MV-4-11 (cell line): ENCODE data around the gene SRSF12.

Source experiments
- DNase-seq: peaks from one replicate; lab custom pipeline; 2025; lab: John Stamatoyannopoulos, UW

Gene SRSF12

DNA sequence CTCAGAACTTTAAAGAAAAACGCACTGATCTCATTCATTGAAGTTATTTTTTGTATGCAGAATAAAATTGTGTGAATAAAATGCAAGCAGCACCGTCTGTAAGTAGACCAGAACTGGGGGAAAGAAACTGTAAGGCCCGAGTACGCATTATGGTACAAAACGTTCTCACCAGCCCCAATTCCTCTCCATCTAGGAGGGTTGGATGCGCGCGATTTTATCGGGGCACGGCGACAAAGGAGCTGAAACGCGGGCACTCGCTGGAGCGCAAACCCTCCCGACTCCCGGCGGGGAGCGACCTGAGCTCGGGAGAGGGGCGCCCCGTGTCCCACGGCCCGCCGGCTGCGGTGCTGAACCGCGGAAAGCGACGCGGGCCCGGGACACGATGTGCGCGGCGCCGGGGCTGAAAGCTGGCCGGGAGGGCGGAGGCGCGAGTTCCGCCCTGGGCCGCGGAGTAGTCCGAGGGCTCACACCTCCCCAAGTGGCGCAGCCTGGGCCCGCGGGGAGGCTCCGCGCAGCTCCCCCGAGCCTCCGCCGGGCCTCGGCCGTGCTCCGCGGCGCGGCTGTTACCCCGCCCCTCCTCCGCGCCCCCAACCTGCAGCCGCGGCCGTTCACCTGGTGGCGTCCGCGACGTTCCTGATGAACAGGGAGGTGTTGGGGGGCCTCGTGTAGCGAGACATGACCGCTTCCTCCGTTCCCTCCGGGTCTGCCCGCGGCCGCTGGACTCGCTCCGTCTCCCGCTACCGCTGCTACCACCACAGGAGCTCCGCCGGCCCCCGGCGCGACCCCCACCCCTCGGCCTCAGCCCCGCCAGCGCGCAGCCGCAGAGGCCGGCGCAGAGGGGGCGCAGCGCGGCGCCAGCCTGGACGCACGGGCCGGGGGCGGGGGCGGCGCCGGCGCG, at the start of gene SRSF12:
Gene SRSF12 (minus strand): TSS at position 861 of the 898 bp plus-strand sequence. CDS start 184 bp downstream, at position 677.
- DNase-seq = peak; percentile 8

DNA sequence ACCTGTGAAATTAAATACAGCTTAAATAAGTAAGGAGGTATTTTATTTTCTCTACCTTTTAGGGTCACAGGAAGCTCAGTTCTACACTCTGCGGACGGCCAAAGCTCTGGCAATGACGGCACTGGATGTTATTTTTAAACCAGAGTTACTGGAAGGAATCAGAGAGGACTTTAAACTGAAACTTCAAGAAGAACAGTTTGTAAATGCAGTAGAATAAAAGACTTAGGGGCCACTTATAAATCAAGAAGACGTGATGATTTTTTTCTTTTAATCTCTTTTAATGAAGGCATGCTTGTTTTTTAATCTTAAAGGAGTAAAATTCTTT, 44.1 kb upstream of the SRSF12 start:
- no peak for DNase-seq

DNA sequence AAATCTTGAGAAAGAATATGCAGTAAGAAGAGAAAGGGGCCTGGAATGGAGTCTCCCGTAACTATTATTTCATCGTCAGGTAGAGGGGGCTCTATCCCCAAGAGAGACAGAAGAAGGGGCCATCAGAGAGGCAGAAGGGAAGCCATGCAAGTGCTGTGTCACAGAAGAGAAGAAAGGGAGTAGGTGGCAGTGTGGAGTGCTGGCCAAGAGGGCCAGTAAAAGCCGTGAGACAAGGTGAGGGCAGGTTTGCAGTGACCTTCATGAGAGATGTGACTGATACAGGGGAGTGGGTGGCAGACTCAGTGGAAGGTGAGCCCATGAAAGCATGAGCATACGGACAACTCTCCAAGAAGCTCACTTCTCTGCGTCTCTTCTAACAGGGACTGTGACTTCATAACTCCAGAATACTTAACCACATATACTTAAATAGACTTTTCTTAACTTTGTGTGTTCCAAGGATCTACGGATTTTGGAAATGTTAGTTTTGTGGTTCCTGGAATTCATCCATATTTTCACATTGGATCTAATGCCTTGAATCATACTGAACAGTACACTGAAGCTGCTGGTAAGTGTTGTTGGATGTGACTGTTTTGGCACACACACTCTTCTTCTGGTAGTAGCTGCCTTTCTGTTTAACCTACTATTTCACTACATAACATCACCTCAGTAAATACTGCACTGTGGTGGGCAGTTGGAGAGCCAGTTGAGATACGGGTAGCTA, 43.6 kb upstream of the SRSF12 start:
- no peak for DNase-seq

DNA sequence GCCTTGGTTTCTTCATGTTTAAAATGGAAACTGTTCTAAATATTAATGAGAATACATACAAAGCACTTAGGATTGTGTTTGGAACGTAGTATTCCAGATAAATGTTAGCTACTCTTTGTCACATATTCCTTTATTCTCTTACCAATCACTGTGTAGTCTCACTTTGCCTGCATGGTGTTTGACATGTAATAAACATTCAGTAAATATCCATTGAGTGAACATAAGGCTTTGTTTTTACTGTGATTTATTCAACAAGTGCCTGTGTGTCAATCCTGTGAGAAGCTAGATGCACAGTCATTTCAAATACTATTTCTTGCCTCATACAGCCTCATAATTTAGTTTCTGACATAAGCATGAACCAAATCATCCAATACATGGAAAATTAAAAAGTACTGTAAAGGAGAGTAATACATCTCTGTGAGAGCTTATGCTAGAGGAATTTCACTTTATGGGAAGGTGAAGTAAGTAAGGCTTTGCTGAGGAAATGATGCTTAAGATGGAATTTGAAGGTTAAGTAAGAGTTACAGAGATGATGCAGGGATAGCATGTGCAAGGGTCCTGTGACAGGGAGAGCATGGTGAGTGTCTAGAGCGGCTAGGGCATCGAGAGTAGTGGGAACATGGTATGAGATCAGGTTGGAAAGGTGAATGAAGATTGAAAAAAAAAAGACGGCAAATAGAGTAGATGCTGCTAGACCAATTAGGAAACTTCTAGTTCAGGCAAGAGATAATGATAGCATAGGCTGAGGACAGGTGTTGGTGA, 42.6 kb upstream of the SRSF12 start:
- DNase-seq = no peak

DNA sequence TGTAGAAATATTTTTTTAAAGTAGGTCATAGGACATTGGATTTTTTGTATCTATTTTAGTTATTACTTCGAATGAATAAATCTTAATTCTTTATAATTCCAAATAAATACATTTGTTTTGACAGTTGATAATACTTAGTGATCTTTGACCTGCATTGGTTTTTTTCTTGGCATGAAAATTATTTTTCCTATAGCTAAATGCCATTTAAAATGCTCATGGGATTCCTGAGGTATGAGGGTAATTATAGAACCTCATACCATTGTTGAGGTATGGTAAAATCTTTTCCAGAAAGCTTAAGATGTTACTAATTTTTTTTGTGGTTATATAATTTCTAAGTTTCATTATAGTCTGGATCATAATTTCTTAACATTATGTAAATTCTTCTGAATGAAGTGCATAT, 36.3 kb upstream of the SRSF12 start:
- DNase-seq = no peak

DNA sequence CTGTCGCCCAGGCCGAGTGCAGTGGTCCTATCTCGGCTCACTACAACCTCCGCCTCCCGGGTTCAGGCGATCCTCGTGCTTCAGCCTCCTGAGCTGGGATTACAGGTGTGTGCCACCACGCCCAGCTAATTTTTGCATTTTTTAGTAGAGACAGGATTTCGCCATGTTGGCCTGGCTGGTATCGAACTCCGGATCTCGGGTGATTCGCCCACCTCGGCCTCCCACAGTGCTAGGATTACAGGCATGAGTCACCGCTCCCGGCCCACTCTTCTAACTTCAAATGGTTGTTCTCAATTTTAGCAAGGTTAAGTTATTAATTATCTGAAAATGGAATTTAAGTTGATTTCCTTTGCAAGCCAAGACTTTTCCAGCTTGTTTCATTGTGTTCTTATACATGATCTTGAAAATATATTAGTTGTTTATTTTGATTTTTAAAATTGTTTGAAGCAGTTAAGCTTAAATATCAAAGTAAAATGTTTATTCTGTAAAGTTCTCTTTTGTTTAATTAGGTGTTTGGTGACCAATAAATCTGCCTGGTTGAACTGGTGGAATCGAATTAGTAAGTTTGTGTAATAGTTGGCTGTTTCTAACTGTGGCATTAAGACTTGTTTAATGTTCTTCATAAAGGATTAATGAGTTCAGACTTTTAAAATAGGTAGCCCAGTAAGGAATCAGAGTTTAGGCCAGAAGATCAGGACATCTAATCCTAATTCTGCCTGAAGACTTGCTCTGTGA, 30.3 kb upstream of the SRSF12 start:
- peak; percentile 8 for DNase-seq

DNA sequence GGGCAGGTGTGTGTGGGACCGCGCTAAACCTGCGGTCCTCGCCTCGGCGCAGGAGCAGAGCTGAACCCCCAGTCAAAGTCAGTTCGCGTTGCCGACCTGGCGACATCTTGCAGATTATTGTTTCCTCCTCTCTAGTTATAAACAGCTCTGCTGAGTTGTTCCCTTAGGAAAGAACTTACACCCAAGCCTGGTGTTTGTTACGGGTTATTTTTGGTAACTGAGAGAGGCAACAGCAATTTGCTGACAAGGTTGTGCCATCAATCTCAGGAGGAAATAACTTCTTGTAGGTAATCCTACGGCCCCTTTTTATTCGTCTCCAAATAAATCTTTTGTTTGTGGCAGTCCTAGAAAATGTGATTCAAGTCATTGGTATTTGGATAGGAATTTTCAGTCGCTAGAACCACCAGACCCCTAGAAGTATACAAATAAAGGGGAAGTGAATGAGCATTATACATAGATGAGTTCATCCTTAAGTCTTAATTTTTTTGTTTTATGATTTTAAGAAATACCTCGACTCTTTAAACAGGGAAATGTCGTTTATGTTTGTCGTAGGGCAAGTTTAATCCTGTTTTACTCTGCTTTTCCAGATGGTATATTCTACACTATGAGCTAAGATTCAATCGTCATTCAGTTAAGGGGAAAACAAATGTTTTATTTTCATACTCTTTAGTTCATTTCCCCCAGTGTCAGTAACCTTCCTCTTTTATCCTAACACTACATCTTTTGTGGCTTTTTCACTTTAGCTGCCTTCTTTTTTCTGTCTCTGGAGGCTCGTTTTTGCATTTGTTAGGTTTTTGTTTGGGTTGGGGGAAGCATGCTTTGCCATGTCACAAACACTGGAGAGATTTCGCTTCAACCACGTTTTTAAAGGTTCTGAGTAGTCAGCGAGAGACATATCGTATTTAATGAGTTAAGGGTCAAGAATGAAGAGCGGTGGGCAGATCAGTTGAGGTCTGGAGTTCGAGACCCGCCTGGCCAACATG, 29.1 kb upstream of the SRSF12 start:
- DNase-seq = peak; percentile 49

DNA sequence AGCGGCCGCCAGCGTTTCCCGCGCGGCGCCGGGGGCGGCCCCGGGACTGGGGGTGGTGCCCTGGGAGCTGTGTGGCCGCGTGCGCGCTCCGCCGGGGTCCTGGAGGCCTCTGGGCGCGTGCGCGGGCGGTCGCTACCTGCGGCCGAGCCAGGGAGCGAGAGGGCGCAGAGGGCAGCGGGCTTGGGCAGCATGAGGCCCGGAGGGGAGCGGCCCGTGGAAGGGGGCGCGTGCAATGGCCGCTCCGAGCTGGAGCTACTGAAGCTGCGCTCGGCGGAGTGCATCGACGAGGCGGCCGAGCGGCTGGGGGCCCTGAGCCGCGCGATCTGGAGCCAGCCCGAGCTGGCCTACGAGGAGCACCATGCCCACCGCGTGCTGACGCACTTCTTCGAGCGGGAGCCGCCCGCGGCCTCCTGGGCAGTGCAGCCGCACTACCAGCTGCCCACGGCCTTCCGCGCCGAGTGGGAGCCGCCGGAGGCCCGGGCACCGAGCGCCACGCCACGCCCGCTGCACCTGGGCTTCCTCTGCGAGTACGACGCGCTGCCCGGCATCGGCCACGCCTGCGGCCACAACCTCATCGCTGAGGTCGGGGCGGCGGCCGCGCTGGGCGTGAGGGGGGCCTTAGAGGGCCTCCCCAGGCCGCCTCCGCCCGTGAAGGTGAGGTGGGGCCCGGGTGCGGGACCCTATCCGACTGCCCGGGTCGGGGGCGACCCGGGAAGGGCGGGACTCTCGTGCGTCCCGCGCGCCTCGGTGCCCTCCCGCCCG, 28.3 kb upstream of the SRSF12 start, which contains the start of gene PM20D2:
Gene PM20D2 (plus strand): TSS at position 100 of the 762 bp plus-strand sequence. CDS start 90 bp downstream, at position 190.
- DNase-seq = peak; percentile 51

DNA sequence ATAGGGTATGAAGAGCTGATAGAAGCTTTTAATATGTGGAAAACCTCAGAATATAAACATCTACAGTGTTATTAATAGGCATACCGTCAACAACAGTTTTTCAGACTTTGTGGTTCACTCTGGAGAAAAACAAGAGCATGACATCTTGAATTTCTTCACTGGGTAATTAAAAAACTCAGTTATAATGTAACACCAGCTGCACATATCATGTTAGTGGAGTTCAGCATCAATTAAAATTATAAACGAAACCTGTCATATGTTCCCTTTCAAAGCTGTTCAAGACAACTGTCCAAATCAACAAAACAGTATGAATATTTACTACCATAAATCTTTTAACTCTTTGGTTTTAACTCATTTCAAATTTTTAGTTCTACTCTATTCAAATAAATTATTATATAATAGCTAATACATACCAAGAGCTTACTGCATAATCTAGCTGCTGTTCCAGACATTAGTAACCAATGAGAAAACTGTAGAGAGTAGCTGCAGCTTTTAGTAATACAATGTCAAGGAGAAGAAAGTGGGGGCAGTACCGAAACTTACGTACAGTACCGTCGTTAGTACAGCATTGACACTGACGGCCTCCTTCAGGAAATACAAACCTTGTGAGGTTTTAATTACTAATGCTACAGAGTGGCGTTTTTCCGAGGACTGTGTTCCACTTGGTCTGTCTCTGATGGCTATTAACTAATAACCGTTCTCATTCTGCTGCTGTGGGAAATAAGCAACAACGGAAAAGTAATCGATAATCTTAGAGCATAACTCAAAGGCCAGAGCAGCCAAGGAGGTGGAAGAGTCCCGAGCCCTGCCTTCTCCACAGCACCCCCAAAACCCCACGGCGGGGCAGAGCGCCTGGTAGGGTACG, 27.5 kb upstream of the SRSF12 start:
- DNase-seq = peak; percentile 53

DNA sequence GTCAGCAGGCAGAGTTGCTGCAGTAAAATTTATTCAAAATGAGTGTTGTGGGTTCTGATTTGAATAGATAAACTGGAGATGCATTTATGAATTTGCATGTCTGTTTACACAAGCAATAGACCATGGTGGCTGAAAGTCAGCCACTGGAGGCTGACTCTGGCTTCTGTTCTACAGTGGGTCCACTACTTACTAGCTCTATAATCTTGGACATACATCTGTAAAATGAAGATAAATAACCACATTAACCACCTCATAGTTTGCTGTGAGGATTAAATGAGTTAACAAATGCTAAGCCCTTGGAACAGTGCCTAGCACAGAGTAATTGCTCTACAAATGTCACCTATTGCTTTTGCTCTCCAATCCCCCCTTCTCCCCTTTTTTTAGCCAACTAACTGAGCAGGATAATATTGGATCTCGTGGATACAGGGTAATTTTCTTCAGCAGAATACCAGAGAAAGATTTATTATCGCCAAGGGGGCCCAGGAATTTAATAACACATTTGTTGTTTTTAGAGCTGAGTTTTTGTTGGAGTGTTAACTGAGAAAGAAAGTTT, 26.6 kb upstream of the SRSF12 start:
- DNase-seq = no peak

DNA sequence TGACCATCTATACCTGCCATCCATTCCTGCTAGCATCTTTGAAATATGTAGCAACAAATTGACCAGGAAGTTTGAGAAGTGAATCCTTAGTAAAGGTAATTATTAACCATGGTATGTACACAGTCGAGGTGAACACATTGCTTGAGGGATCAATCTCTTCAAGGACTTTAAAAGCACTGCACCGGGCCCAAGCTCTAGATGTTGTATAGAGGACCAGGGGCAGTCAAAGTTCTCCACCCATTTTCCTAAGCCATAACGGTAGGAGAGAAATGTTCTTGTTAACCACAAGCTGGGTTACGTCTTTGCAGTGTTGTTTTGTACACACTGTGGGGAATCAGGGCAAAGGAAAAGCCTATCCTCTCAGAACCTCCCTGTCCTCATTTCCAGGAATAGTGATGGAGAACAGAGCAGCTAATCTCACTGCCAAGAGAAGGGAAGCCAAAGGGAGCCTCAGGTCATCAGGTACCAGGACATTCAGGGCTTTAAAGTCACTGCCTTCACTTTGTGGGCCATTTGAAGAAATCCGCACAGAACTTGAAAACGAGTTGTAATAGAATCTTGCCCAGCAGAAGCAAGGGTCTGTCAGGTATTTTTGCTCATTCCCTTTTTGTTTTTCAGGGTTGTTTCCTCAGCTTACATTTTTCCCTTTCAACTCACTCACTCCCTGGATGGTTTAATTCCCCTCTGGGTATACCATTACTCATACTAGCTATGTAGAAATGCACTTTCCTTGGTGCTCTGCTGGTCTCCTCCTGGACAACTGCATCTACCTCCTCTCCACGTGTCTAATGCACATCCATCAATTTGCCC, 22.7 kb upstream of the SRSF12 start:
- DNase-seq = no peak

DNA sequence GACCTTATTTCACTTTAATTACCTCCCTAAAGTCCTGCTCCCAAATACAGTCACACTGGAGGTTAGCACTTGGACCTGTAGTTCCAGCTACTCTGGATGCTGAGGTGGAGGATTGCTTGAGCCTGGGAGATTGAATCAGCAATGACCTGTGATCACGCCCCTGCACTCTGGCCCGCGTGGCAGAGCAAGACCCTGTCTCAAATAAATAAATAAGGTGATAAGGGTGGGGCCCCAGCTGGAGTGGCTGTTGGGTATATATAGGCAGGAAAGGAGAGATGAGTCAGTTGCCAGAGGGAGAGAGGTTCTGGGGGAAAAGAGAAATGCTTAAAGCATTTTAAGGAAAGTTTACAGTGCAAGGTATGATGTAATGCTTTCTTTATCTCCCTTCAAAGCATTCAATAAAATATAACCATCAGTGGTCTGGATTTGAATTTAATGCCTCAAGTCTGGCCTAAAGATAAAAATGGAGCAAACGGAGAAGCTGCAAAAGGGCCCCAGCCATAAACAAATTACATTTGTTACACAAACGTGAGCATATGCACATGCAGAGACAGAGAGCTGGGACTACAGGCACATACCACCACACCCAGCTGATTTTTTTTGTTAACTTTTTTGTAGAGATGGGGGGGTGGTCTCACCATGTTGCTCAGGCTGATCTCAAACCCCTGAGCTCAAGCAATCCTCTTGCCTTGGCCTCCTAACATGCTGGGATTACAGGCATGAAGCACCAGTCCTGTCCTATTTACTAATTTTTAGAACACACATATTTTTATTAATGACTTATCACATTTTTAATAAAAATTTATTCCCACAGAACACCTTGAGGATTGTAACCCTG, 21.9 kb upstream of the SRSF12 start:
- DNase-seq = no peak

DNA sequence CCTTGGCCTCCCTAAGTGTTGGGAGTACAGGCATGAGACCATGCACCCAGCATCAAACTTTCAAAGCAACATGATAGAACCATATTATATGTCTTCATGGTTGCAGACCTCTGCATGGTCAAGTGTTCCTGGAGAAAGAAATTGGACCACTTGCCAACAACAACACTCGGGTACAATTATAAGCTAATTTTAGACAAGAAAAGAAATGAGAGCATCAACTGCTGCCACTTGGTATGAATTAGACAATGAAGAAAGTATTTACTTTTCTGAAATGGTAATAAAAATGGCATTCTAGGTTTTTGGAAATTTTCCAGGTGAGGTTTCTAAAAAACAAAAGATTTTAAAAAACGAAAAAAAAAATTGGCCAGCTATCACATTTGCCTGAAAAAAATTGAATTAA, 20.3 kb upstream of the SRSF12 start:
- no peak for DNase-seq

DNA sequence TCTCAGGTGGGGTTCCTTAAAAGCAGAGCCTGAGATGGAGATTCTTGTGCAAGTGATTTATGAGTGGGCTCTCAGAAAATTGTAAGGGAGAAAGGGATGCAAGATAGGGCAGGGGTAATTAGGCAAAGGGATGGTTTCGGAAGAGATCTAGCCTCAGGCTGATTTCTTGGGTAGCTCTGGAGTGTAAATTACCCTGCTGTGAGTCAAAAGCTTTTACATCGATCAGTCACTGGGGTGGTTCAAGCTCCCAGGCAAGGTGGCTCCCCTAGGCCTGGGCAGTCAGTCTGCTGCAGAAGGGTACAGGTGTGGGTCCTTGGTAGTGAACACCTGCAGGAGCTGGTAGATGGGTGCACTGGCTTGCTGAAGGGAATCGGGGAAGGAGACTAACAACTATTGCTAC, 16.9 kb upstream of the SRSF12 start:
- no peak for DNase-seq

DNA sequence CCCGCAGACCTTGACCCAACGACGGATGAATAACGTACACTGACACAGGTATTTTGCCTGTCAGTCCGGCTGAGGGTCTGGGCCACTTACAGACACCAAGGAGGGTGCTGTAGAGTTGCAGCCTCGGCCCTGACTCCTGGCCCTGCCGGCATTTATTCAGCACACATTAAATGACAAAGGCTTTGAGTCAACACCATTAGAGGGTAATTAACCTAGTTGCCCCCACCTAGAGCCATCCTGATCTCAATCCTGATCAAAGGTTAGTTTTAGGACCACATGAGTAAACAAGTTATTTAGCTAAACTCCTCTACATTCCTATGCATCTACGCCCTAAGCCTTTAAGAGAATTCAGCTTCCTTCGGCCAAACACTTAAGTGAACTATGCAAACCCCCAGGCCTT, 16.1 kb upstream of the SRSF12 start:
- no peak for DNase-seq

DNA sequence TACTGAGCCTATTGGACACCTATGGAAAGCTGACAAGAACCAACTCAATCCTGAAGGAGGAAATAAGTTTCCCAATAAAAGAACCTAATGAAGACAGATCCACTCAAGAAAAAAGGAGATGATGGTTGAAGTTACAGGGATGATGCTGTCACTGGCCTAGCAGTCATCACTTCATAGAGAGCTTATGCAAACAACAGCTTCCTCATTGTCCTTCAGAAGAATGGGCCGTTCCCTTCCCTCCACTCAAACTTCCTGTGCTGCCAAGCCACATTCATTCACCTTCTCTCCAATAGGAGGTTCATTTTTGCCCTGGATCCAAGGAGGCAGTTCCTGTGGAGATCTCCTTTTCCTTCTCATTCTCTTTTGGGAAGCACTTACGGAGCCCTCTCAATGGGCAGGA, 14.2 kb upstream of the SRSF12 start:
- peak; percentile 38 for DNase-seq

DNA sequence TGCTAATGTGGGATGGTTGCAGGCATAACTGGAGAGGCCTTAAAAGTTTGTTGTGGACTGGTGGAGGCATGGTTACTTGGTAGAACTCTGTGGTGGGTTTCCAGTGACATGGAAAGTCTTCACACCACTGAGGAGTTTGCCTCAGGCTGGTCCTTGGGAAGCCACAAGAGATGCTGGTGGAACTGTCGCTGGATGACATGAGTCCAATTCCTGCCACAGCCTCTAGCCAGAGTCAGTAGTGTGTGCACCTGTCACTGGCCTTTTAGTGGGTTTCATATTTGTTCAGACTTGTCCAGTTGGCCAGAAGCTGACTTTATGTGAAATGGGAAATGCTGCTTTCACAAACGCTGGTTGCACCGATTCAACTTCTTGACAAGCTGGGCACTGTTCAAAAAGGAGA, 13.7 kb upstream of the SRSF12 start:
- no peak for DNase-seq
